Right lobe of liver (tissue), 6 donors: Measurements from ENCODE around the gene MEGF8. TPM values are rescaled to one million over a fixed set of nuclear protein-coding genes. Genes with fewer than 3 reads are reported as not detected.

ENCODE experiments used
- ATAC-seq, 4 donors: fragments of 200-7000 bp; cut with Tn5 transposase; one replicate each; pipeline ENCODE4 v1.9.1; 2020; ENCODE audit warnings: mild to moderate bottlenecking in 4 of 4, moderate library complexity in 4 of 4
- DNase-seq, 3 donors: peaks; one replicate each; pipeline ENCODE4 v3.0.0-alpha.2; 2020
- H3K27ac ChIP-seq, 3 donors: fragments of 200-600 bp; one replicate each; pipeline ENCODE4 v1.8.0; 2022
- H3K27me3 ChIP-seq, 2 donors: fragments of 200-600 bp; one replicate each; pipeline ENCODE4 v1.8.0; 2022
- H3K36me3 ChIP-seq, 4 donors: fragments of 200-600 bp; sonication (generic) in 1 of 4; one replicate each; pipeline versions ENCODE4 v1.5.1 to v1.8.0; 2017 to 2022; ENCODE audit warnings: control low read depth in 1 of 4
- H3K4me1 ChIP-seq, 4 donors: fragments of 200-600 bp; sonication (generic) in 1 of 4; one replicate each; pipeline versions ENCODE4 v1.5.1 to v1.8.0; 2017 to 2022; ENCODE audit warnings: control low read depth in 1 of 4
- H3K4me3 ChIP-seq, 3 donors: fragments of 200-600 bp; one replicate each; pipeline ENCODE4 v1.8.0; 2022
- H3K9me3 ChIP-seq, 4 donors: fragments of 200-600 bp; sonication (generic) in 1 of 4; one replicate each; pipeline versions ENCODE4 v1.5.1 to v1.8.0; 2017 to 2022; ENCODE audit warnings: control low read depth in 1 of 4
- CTCF ChIP-seq, 4 donors: fragments of 200-600 bp in 3 of 4; fragments of 450-650 bp in 1 of 4; IDR thresholded peaks; one replicate each; pipeline versions ENCODE4 v1.5.1 to v1.8.0; 2016 to 2022; ENCODE audit warnings: antibody characterized with exemption in 4 of 4, mild to moderate bottlenecking in 2 of 4
- POLR2A ChIP-seq: fragments of 450-650 bp; IDR thresholded peaks from one replicate; pipeline ENCODE4 v1.6.1; 2017; ENCODE audit warnings: antibody characterized with exemption, mild to moderate bottlenecking
- WGBS: methylation state at CpG from one replicate; pipeline ENCODE4 v1.1.6; 2018; ENCODE audit warnings: low coverage, low lambda C conversion rate; ENCODE audit not compliant: insufficient coverage; ENCODE audit errors: missing lambda C conversion rate; 5-methylcytosine and 5-hydroxymethylcytosine counted together
- intact Hi-C, 2 donors: fragments of 100-400 bp; cut with DNase I; formaldehyde crosslinking; loops; one replicate each; pipeline versions ENCODE4 v1.11.2 to v1.14.1; 2022
- total RNA-seq, 6 experiments: library from RNA; depleted of rRNA in 2 of 6; stranded (reverse); fragments of >200 nt in 2 of 6; fragmentation: NEBNext Ultra II Directional in 3 of 6; extraction: Animal tissue kit (Norgen Biotek cat#: 25700) in 3 of 6; gene quantifications; one replicate each; pipeline versions ENCODE4 v1.1.0 to v1.2.4, GENCODE V29; 2016 to 2023
- donor health status: DM: no; HTN: yes; CAD: no.
- donor health status: DM: no; HTN: no; CAD: no.
- donor health status: DM: no; HTN: no; CAD: no.
- donor health status: DM: no; HTN: yes; CAD: no.
- donor health status: DM: no; HTN: yes; CAD: no.

MEGF8 gene
- total RNA-seq, 6 experiments from 2014 or later = 5.5 to 11.0 (median 8.7) TPM

- Histone ChIP-seq H3K4me1 (no peaks in the 10 kb centered on the region), H3K4me3 (no peak overlapping the region), H3K27ac (no peak overlapping the region), H3K9me3 (no peaks in the 10 kb centered on the region), H3K27me3 (no peaks in the 10 kb centered on the region), H3K36me3 (peaks cover 0 to 3% (median 0%) of the 10 kb centered on the region in 4 donors)
- ATAC-seq = no peak
- DNase-seq = no peak
- no peak for TF ChIP-seq CTCF (IDR thresholded peaks at IDR 0.05)
- no peak for TF ChIP-seq POLR2A
- WGBS = 83% methylated on average over 1 of the region's 3 CpGs
- intact Hi-C loops = no loop called here
Observed at GRCh38 chr19:42350417-42350816, 25.0 kb downstream of the MEGF8 start.

- DNase-seq = no peak
- no peak overlapping the region for H3K4me3 ChIP-seq
- WGBS = 83% methylated on average over 1 of the region's 21 CpGs
- no peak for TF ChIP-seq POLR2A
- TF ChIP-seq CTCF (IDR thresholded peaks at IDR 0.05) = no peak
- H3K27me3 ChIP-seq = no peaks in the 10 kb centered on the region
- no peak for ATAC-seq
- intact Hi-C loops = no loop called here
- H3K4me1 ChIP-seq = no peaks in the 10 kb centered on the region
- no peaks in the 10 kb centered on the region for H3K9me3 ChIP-seq
- H3K27ac ChIP-seq = no peak overlapping the region
- peaks cover 0 to 3% (median 0%) of the 10 kb centered on the region in 4 donors for H3K36me3 ChIP-seq
Observed at GRCh38 chr19:42351079-42351735, 25.8 kb downstream of the MEGF8 start.

- WGBS = 40% methylated on average over 1 of the region's 31 CpGs
- no peak for ATAC-seq
Observed at GRCh38 chr19:42352301-42353259, 27.1 kb downstream of the MEGF8 start.

More at GRCh38 chr19:42352301-42353259, 27.1 kb downstream of the MEGF8 start:
- H3K9me3 ChIP-seq = no peaks in the 10 kb centered on the region
- intact Hi-C loops = no loop called here
- no peaks in the 10 kb centered on the region for H3K4me1 ChIP-seq
- DNase-seq = no peak
- H3K27ac ChIP-seq = no peak overlapping the region
- no peak overlapping the region for H3K4me3 ChIP-seq
- no peak for TF ChIP-seq POLR2A
- TF ChIP-seq CTCF (IDR thresholded peaks at IDR 0.05) = no peak
- no peaks in the 10 kb centered on the region for H3K27me3 ChIP-seq
- H3K36me3 ChIP-seq = peaks cover 0 to 5% (median 0%) of the 10 kb centered on the region in 4 donors
